Fibroblast of lung (primary cell): Measurements from ENCODE around the gene TRIP12.

Experiments
- EZH2 ChIP-seq: IDR thresholded peaks from 2 replicates; pipeline ENCODE4 v1.5.1; 2012; ENCODE audit warnings: low read length, control low read depth, mild to moderate bottlenecking; ENCODE audit errors: missing control alignments
- TF ChIP-seq, protein P1 (sequence below), 2 donors: IDR thresholded peaks in 1 of 2; conservative IDR thresholded peaks in 1 of 2; 1 replicate in 1 of 2; 2 replicates in 1 of 2; pipeline ENCODE4 v1.5.1; 2011 to 2012; ENCODE audit warnings: low read length in 2 of 2, control low read depth in 1 of 2, inconsistent platforms in 1 of 2, low read depth in 1 of 2, mild to moderate bottlenecking in 1 of 2

DNA sequence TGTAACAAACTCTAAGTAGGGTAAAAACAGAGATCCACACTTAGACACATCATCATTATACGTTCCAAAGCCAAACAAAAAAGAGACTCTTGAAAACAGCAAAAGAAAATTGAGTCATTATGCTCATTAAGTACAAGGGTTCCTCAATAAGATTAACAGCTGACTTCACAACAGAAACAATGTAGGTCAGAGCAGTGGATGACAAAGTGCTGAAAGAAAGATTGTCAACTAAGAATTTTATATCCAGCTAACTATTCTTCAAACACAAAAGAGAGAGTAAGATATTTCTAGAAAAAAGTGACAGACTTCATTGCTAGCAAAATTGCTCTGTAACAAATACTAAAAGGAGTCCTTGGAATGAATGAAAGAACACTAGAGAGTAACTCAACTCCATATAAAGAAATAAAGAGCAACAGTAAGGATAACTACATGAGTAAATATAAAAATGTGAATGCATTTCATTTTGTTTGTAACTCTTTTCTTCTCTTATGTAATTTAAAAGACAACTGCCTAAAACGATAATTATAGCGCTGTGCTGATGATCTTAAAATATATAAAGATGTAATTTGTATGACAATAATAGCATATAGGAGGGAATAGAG, 183.7 kb downstream of the TRIP12 start:
- TF ChIP-seq EZH2 = no peak
- TF ChIP-seq, protein P1, sequence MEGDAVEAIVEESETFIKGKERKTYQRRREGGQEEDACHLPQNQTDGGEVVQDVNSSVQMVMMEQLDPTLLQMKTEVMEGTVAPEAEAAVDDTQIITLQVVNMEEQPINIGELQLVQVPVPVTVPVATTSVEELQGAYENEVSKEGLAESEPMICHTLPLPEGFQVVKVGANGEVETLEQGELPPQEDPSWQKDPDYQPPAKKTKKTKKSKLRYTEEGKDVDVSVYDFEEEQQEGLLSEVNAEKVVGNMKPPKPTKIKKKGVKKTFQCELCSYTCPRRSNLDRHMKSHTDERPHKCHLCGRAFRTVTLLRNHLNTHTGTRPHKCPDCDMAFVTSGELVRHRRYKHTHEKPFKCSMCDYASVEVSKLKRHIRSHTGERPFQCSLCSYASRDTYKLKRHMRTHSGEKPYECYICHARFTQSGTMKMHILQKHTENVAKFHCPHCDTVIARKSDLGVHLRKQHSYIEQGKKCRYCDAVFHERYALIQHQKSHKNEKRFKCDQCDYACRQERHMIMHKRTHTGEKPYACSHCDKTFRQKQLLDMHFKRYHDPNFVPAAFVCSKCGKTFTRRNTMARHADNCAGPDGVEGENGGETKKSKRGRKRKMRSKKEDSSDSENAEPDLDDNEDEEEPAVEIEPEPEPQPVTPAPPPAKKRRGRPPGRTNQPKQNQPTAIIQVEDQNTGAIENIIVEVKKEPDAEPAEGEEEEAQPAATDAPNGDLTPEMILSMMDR (conservative IDR thresholded peaks at IDR 0.05 in 1 of 2, IDR thresholded peaks at IDR 0.05 in 1 of 2; ENCODE audit: low read depth in 1 of 2, low read length in 2 of 2) = no peak
